H1 (cell line): Measurements from ENCODE around the gene ANXA1. TPM values are rescaled to one million over a fixed set of nuclear protein-coding genes. Genes with fewer than 3 reads are reported as not detected.

Experiments used
- TAF1 ChIP-seq: IDR thresholded peaks from 2 replicates; pipeline ENCODE4 v1.6.1; 2011; ENCODE audit warnings: mild to moderate bottlenecking, low read depth, low read length
- USF2 ChIP-seq: IDR thresholded peaks from 2 replicates; pipeline ENCODE4 v1.6.1; 2011; ENCODE audit warnings: low read length, improper control_type of control experiment
- polyA plus RNA-seq, 7 experiments: library from polyadenylated mRNA; depleted of rRNA in 3 of 7; stranded (reverse) in 5 of 7; unstranded in 2 of 7; fragments of >200 nt in 5 of 7; fragments of 200-250 nt in 2 of 7; gene quantifications; 1 replicate in 5 of 7; 2 replicates in 1 of 7; 4 replicates in 1 of 7; pipeline versions ENCODE4 v1.2.1 to v1.2.3, GENCODE V29; 2011 to 2013; ENCODE audit warnings: missing spikeins in 2 of 7, mixed read lengths in 2 of 7
- total RNA-seq: library from RNA; stranded (reverse); fragmentation: NEBNext Ultra II Directional; extraction: Animal tissue kit (Norgen Biotek cat#: 25700); gene quantifications from 2 replicates; pipeline ENCODE4 v1.2.1, GENCODE V29; 2021

The ANXA1 gene
- total and polyA plus RNA-seq, 2 of the 8 experiments (the other 6 are each of a cell fraction or from before 2014, with no cell fraction given): 0.71 to 5.7 TPM

GRCh38 chr9:73135394-73135793 is 16.3 kb upstream of the ANXA1 start (continued):
- TF ChIP-seq TAF1 (no peak), USF2 (no peak)
